ENCODE measurements around the gene GNRH2. TPM values are rescaled to one million over a fixed set of nuclear protein-coding genes. Genes with fewer than 3 reads are reported as not detected.

GNRH2 gene
- total and polyA plus RNA-seq, 2 donors (not counting 3 experiments of a cell fraction or from before 2014, with no cell fraction given), result 1.9 TPM; not detected in 1

GRCh38 chr20:3077618-3078134 lies 34.3 kb downstream of the GNRH2 start:
- BruUV-seq (replicated peaks), result no TSS peak
- Histone ChIP-seq H3K27me3 (ENCODE audit: control insufficient read depth in 2 of 2, insufficient read depth in 2 of 2, low read length in 2 of 2) (peaks cover 22 to 31% of the 10 kb centered on the region in 2 experiments), H3K27ac (ENCODE audit: insufficient read depth, low read depth, low read length) (no peak overlapping the region), H3K4me2 (ENCODE audit: insufficient read depth, low read length) (no peak overlapping the region), H3K36me3 (ENCODE audit: control insufficient read depth in 2 of 2, extremely low read depth in 1 of 2, insufficient read depth in 2 of 2, low read length in 2 of 2) (no peaks in the 10 kb centered on the region), H2AFZ (ENCODE audit: low read depth, low read length) (no peak overlapping the region), H3K9ac (replicated peaks; ENCODE audit: extremely low read depth, insufficient read depth, low read length) (no peak overlapping the region), H4K20me1 (replicated peaks; ENCODE audit: control insufficient read depth, extremely low read depth, insufficient read depth, low read length) (no peaks in the 10 kb centered on the region), H3K9me3 (replicated peaks; ENCODE audit: control insufficient read depth, insufficient read depth, low read length) (no peaks in the 10 kb centered on the region), H3K9me1 (replicated peaks; ENCODE audit: control insufficient read depth, extremely low read depth, insufficient read depth, low read length) (no peaks in the 10 kb centered on the region), H3K79me2 (ENCODE audit: control insufficient read depth, insufficient read depth, low read length) (no peaks in the 10 kb centered on the region), H3K4me1 (ENCODE audit: control insufficient read depth, extremely low read depth, insufficient read depth, low read length) (no peaks in the 10 kb centered on the region), H3K4me3 (replicated peaks in 1 of 3; ENCODE audit: insufficient read depth in 1 of 3, low read depth in 1 of 3, low read length in 3 of 3) (no peak overlapping the region)
- dilution Hi-C loops (cut with MboI; ENCODE audit: extremely low pct_ligation_motif_present, low sequenced_read_pairs) (no loop called here), intact Hi-C loops (cut with micrococcal nuclease) (no loop called here)
- POLR2A ChIA-PET, result no interaction called here
- no peak for FAIRE-seq
- TF ChIP-seq EZH2 (IDR thresholded peaks at IDR 0.05; ENCODE audit: borderline replicate concordance, low read depth, low read length, severe bottlenecking), result no peak
- no peak for TF ChIP-seq CTCF (IDR thresholded peaks at IDR 0.05; ENCODE audit: extremely low read depth in 1 of 2, insufficient read depth in 1 of 2, low read depth in 1 of 2, low read length in 2 of 2)
- TF ChIP-seq MAX (IDR thresholded peaks at IDR 0.05; ENCODE audit: insufficient read depth, insufficient read length), result no peak
- no peak for TF ChIP-seq MYC (IDR thresholded peaks at IDR 0.05; ENCODE audit: low read depth, low read length)
- TF ChIP-seq POLR2A (IDR thresholded peaks at IDR 0.05; ENCODE audit: low read depth, low read length), result no peak
- no peak for TF ChIP-seq GATA2 (IDR thresholded peaks at IDR 0.05; ENCODE audit: insufficient read depth, insufficient read length, low read depth, low read length)
- no peak for TF ChIP-seq JUN (IDR thresholded peaks at IDR 0.05; ENCODE audit: borderline replicate concordance, insufficient read depth, insufficient read length, low read depth)
- TF ChIP-seq FOS (IDR thresholded peaks at IDR 0.05; ENCODE audit: borderline replicate concordance, insufficient read depth, low read length), result no peak
- no peak for TF ChIP-seq POLR2AphosphoS5 (IDR thresholded peaks at IDR 0.05; ENCODE audit: insufficient read depth, low read depth, low read length)
- CTCF ChIA-PET, result interaction anchor here (1.0 to 1.3 kb wide), 2 partner anchors 10 to 24 kb away, joined by 4 to 6 read pairs; no protein-coding TSS in a partner anchor
- no peak for DNase-seq (ENCODE audit: low read depth, low spot score)
